OCI-M1 (cell line): ENCODE measurements around the gene AKR7A2.

Experiments used
- DNase-seq: peaks from one replicate; lab custom pipeline; 2025; lab: John Stamatoyannopoulos, UW

The AKR7A2 gene

DNA sequence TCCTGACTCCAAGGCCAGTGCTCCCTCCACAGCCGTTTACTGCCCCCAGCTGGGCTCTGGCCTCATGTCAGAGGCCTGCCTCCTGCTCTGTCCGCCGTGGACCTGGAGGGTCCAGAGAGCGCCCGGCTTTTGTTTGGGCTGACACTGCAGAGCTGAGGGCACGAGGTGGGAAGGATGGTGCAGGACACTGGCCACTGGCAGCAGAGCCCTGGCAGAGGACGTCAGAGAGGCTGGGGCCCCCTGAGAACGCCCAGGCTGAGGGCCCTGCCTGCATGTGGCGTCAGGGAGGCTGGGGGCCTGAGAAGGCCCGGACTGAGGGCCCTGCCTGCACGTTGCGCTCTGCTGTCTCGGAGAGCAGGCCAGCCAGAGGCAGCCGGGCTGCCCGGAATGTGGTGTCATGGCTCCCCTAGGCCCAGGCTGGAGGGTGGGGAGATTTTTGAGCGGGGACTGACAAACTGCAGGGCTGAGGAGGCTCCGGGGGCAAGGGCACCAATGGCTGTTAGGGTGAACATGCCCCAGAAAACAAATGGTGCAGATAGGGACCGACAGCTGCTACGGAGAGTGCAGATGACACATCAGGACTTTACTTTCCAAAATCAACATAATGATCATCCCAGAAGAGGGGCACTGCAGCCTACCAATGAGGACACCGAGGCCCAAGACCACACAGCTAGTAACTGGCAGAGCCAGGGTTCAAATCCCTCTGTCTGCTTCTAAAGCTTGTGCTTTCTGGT is 31.8 kb upstream of the AKR7A2 start:
- DNase-seq: no peak

DNA sequence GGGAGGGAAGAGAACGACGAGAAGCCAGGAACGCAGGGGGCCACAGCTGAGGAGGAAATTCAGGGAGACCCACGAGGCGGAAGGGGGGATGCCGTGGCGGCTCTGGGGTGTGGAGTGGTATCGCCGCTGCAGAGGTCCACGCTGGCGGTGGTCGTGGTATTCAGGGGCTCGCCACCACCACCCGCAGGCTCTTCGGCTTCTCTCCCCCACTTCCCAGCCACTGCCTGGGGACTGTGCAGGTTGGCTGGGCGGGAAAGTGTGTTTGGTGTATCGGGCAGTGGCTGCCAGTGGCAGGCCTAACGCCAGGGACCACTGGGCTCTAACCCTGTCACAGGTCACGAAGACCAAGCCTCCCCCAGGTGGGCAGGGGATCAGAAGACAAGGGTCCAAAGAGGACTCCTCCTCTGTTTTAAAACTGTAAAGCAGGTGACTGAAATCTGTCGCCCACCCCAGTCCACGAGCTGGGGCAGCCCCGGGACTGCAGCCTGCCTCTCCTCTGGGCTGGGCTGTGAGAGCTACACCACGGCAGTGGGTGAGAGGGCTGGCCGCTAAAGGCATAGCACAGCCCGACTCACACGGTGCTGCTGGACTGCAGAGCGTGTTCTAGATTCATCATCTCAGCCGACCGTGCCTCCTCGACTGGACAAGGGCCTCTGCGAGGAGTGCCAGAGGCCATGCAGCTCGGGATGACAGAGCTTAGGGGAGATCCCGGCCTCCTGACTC is 31.1 kb upstream of the AKR7A2 start:
- DNase-seq: no peak

DNA sequence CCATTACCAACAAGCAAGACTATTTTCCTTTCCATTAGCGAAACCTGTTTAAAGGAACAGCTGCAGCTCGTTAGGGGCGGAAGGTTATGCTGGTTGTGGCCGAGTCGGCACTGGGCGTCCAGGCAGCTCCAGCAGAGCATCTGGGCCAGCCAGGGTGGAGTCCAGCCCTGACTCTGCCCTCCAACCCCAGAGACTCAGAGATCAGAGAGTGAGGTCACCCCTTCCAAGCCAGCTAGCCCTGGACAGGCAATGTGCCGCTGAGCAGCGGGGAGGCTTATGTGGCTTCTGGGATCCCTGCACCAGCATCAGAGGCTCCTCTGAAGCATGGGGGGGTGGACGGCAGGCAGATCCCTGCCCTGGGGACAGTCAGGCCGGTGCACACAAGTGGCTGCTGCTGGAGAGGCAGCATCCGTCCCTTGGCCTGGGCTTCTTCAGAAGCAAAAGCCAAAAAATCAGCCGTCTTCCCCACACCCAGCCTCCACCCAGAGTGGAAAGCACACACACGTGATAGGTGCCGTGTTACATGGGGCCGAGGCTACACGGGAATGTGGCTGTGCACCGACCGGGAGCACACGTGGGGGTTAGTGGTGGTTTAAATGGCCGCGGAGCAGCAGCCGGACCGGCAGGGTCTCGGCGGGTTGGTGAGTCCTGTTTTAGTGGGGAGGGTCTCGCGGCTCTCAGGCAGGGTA is 30.3 kb upstream of the AKR7A2 start:
- DNase-seq: no peak

DNA sequence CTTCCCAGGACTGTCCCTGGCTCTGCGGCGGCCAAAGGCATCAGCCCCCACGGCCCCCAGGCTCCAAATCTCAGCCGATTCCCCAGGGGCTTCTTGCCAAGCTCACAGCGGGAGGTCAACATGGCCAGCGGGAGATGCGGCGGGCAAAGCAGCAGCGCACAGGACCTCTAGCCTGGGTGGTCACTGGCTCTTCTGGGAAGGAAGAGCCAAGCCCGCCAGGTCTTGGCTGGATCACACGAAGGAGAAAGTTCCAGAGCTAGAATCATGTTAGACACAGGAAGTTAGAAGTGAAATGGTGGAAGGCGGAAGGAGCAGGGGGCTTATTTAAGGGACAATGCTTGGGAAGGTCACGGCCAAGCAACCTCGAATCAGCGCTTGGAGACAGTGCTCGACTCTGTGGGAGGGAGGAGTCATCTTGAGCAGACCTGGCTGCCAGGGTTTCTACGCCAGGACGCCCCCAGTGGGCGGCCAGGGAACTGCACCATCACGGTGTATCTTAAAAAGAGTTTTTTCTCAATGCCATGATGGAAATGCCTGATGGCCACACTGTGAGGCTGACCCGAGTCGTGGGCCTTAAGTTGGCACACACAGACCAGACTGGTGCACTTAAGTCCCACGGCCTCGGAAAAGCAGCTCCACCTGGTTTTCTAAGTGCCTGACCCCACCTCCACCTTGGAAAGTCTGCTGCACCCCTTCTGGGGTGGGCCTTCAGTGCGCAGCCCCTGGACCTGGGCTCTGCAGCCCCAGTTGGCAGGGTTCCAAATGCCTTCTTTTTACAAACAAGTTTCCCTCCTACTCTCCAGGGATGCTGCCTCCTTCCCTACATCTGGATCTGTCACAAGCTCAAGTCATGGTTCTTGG is 29.5 kb upstream of the AKR7A2 start:
- peak; percentile 86 for DNase-seq

DNA sequence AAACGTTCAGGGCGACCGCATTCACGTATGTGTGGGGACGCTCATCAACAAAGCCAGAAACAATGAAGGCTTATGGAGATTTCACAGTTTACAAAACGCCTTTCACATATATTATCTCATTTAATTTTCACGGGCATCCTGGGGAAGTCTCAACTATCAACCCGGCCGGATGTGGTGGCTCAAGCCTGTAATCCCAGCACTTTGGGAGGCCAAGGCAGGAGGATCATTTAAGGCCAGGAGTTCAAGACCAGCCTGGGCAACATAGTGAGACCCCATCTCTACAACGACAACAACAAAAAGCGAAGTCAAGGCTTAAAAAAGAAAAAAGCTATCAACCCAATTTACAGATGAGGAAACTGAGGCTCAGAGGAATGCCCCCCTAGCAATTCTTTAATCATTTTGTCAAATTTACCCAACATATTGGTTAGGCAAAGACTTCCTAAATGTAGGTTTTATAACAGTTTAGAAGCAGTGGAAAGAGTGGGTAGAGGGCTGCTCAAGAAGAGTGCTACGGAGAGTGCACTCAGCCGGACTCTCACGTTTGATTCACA is 28.5 kb upstream of the AKR7A2 start:
- no peak for DNase-seq

DNA sequence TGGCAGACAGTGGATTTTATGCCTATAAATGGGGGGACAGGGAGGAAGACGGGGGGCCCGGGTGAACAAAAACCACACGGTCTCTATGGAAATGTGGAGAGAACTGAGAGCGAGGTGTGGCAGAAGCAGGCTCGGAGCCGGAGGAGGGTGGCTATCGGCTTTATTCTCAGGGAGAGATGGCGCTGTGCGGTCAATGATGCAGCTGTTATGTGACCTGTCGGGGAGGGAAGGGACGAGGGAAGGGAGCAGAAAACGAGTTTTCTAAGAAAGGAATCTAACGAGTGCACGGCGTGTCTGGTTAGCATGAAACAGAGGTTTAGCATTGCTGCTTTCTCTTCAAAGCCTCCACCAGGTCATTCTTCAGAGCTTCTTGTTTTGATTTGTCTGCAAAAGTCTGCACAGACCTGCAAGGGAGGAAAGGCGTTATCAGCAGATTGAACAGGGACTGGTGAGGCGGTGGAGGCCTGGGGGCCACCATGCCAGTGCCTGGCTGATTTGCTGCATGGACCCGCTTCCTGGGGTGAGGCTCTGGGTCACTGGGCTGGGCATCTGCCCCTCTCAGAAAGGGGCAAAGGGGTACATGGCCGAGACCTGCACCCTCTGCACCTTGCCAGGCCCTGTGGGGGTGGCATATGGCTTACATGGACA is 27.4 kb upstream of the AKR7A2 start:
- DNase-seq: no peak

DNA sequence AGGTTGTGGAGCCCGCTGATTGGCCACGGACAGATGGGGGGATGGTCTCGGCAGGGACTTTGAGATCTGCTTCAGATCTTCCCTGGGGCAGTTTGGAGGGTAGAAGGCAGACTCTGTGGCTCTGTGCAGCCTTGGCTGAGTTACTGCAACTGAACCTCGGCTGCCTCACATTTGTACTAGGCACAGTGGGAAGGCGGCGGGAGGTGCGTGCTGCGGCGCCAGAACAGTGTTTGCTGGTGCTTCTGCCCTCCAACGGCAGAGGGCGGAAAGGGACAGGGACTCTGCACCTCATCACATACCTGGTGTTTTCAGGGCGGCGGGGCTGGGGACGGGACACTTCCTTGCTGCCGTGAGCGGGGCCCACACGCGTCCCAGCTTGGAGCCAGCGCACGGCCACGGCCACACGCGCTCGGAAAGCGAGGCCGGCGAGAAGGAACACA is 26.4 kb upstream of the AKR7A2 start:
- no peak for DNase-seq

DNA sequence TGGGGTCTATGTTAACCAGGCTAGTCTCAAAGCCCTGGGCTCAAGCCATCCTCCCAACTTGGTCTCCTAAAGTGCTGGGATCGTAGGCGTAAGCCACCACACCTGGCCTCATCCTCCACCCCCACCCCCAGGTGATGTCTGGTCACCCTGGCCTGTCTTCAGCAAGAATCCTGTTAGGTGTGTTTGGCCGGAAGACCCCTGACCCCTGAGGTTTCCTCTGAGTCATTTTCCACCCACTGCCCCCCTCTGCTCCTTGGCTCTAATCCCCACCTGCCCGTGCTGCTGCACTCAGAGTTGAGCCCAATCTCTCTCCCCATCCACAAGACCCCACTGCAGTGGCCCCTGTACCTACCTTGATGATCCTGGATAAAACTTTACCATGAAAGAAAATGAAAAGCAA is 25.3 kb upstream of the AKR7A2 start:
- no peak for DNase-seq

DNA sequence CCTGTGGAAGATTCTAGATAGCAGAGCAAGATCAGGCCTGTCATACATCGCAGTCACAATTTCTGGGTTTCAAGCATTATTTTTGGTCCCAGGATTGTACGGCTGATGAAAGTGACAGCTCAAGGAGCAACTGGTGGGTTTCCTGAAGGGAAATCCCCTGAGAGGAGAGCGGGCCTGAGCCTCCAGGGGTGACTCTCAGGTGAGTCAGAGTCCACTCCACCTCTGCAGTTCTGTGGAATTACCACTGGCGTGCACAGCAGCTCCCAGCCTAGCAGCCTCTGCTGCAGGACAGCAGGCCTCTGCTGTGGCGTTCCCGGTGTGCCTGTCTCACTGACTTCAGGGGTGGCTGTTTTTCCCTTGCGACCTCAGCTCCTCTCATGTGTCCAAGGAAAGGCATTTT is 24.6 kb upstream of the AKR7A2 start:
- DNase-seq: no peak

DNA sequence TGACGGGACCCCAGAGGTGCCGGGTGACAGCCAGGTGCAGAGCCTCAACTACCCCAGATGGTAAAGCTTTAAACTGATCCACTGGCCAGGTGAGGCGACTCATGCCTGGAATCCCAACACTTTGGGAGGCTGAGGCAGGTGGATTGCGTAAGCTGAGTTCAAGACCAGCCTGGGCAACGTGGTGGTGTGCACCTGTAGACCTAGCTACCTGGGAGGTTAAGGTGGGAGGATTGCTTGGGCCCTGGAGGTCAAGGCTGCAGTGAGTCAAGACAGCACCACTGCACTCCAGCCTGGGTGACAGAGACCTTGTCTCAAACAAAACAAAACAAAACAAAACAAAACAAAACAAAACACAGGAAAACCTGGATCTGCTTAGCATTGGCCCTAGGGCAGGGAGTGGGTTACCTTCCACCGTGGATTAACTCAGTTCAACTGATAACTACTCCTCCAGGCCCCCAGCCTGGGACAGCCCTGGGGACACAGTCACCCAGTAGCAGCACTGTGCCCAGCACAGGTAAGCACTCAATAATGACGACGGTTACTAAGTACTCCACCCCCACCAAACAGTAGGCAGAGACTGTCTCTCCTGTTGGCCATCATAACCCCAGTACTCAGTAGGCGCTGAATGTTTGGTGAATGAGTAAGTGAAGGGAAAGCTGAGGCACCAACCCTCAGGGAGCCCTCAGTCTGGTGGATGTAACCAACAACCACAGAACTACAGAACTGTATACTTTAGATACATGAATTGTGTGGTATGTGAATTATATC is 21.8 kb upstream of the AKR7A2 start:
- no peak for DNase-seq

DNA sequence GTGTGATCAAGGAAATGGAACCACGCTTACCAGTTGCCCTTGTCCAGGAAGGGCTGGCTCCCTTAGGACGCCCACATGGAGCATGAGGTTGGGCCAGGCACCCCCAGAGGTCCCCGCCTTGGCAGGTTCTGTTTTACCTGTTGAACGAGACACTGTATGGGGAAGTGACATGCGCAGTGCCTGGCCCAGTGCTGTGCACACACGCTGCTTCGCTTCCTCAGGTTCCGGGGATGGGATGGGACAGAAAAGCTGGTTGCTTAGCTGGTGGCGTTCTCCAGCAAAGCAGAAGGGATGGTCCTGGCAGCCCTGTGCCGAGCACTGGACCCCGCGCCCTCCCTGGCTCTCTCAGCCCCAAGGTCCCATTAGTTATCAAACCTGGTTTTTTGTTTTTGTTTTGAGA is 20.9 kb upstream of the AKR7A2 start:
- no peak for DNase-seq

DNA sequence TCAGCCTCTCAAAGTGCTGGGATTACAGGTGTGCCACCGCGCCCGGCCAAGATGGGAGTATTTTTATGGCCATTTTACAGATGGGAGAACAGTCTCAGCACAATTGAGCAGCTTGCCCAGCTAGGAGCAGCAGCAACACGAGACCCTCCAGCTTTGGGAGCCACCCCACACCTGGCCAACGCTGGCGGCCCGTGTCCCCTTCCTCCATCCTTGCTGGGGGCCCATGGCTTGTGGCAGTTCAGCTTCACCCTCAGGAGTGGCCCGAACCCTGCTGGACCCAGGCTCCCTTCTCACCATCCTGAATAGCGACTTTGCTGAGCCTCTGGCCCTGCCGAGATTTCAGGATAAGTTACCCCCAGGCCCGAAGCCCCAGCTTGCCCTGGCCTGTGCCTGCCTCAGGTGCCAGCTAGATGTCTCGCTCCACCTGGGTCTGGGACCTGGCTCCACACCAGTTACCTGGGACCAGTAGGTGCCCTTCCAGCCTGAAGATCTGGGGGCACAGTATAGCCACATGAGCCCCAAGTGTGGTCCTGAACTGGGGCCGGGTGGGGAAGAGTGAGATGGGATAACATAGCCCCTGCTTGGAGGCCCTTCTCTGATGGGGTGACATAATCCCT is 19.4 kb upstream of the AKR7A2 start:
- DNase-seq: no peak

DNA sequence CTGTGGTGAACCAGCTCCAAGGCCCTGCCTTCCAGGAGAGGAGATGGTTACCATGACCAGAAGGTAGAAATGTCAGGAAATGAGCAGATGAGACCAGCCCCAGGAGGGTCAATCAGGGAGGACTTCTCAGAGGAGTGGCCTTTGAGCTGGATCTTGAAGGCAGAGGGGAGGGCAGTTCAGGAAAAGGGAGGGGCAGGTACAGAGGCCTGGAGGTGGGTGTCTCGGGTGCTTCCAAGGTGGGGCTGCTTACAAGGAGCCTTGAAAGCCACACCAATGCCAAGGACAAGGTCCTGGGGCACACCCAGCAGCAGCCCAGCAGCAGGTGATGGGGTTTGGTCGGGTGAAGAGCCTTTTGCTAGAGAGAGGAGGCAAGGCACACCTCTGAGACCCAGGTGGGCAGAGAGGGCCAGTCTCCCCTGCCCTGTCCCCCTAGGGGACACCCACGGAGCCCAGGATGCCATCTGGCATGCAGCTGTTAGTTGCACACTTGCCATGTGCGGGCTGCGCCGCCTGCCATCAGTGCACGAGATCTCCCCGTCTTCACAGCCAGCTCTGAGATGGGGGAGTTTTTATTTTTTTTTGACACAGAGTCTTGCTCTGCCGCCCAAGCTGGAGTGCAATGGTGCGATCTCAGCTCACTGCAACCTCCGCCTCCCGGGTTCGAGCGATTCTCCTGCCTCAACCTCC is 18.6 kb upstream of the AKR7A2 start:
- no peak for DNase-seq

DNA sequence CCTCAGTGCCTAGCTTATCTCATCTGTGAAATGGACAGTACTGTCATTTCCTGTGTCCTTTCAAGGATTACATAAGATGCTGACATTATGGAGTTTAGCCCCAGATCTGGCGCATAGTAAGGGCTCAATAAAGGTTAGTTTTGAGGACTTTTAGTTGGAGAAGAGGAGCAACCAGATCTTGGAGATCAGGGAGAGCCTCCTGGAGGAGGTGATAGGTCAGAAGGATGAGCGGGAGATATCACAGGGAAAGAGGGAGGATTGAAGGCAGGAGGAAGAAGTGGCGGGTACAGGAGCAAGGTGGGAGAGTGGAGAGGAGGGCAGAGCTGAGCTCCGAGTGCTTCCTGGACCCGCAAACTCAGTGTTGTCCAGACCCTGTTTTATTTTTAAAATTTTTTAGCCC is 17.7 kb upstream of the AKR7A2 start:
- DNase-seq: no peak

DNA sequence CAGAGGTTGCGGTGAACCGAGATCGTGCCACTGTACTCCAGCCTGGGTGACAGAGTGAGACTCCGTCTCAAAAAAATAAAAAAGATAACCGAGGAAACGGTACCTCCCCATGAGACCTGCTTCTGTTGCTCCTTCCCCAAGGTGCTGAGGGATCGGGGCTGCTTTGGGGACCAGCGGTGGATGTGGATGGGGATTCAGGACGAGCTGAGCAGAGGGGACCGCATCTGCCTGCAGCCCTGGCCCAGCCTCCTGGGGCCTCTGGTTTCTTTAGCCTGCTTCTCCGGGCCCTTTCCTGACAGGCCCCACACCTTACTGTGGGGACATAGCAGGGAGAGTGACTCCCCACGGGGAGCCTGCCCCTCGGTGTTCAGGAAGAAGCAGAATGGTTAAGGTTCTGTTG is 17.2 kb upstream of the AKR7A2 start:
- no peak for DNase-seq

DNA sequence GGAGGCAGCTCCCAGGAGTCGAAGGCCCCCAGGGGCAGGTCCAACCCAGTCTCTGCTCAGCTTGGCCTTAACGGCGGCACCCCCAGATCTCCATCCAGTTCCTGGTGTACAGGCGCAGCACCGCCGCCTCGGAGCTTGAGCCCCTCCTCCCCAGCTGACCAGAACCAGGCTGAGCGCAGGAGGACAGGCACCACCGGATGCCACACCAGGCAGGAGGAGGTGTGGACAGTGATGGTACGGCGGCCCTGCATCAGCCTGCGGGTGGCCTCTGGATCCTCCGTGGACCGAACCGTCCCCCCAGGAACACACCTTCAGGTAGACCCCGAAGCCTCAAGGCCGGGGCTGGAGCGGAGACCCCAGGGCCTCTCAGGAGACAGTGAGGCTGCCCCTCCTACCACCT is 16.5 kb upstream of the AKR7A2 start:
- DNase-seq: no peak

DNA sequence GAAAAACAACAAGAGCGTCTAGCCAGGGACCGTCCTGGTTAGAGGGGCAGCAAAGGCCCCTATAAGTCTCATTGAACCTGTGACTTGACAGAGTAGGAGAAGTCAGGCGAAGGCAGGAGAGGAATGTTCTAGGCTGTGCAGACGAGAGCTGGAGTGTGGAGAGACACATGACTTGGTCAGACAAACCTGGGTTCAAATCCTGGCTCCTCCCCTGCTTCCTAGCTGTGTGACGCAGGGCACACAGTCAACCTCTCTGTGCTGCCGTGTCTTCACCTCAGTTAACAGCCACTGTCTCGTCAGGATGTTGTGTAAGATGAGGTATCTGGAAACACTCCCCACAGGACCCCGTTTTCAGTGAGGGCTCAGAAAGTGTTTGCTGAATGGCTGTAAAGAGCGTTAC is 15.8 kb upstream of the AKR7A2 start:
- no peak for DNase-seq

DNA sequence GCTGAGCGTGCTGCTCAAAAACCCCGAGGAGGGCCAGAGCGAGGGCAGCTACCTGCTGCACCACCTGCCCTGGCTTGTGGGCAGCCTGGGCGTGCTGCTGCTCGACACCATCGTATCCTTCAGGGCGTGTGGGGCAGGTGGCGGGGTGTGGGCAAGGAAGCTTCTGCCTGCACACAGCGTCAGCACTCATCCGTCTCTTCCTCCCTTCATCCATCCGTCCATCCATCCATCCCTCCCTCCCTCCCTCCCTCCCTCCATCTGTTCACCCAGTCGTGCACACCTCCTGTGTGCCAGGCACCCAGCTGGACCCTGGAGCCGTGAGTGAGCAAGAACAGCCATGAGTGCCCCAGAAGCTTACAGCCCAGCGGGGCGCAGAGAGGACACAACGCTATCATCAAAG is 15.4 kb upstream of the AKR7A2 start:
- no peak for DNase-seq

DNA sequence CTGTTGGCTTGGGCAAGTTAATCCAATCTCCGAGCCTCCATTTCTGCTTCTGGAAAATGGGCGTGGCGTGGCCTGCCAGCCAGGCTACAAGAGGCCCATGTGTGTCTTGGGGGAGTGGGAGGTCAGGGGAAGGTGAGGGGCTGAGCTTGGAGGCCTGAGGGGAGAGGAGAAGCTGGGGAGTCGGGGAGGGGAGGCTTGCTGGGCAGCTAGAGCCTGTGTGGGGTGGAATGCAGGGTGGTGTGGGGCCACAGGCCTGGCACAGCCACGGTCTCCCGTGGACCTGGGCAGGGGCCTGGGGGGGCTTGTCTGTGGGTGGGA is 14.8 kb upstream of the AKR7A2 start:
- no peak for DNase-seq
